ENCODE data around the gene KCNK4.
A peak's percentile ranks its signal among the peaks of the same experiment; 100 is the strongest.
"Not testable (repeated sequence)": the region's sequence is repeated elsewhere in the genome, so short reads cannot be mapped to it uniquely, and the experiment has no call there.

The KCNK4 gene

DNA sequence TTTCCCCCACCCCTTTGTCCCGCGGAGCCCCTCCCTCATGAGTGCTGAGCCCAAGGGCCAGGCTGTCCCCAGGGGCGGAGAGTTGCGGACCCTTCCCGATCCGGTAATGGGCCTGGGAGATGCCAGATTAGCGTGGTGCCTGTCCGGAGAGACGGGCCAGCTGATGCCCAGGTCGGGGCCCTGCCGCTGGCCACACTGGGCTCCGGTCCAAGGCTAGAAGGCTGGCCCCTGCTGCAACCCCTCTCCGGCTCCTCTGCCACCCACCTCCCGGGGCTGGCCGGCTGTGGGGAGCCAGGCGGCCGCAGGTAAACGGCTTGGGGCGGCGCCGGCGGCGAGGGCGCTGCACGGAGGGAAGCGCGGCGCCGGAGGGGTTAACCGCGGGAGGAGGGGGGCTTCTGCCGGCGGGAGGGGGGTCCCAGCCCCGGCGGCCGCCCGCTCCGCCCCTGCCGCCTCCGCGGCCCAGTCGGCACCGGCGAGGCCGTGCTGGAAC, at the start of gene KCNK4:
Gene KCNK4, plus strand, starts transcription at position 41 of the 490 bp plus-strand sequence. CDS start 1,717 bp downstream, outside the sequence.
- no peak for DNase-seq (ENCODE audit: low spot score)

DNA sequence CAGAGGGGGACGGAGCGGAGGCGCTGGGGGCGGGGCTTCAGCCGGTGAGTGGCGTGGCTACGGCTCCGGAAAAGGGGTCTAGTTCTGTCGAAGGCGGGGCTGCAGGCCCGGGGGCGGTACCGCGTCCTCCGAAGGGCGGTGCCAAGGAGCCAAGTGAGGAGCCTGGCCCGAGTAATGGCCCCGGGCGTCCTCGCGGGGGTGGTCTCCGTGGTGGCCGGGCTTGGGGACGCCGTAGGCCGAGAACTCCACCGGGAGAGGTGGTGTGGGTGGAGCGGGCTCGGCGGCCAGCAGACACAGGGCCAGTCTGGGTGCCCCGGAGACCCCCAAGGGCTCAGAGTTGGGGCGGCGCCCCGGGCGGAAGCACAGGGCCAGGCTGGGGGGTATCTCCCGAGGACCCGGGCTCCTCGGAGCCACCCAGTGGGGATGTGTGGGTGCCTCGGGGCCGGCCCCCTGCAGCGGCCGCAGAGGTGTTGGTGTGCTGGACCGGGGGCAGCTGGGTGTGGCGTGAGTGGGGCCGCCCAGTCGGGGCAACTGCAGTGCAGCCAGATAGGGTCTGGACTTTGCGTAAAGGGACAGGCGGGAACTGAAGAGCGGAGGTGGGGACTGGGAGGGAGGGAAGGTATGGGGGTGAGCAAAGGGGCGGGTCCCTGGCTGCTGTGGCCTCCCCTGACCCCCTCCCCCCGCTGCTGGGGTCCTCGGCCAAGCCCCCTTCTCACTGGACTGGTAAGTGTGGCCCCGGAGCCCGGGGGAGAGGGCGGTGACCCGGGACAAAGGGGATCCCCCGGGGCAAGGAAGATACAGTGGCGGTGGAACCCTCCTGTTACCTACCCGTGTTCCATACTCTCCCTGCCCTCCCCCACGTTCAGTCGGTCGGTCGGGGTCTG, 49.4 kb upstream of the KCNK4 start:
- no peak for DNase-seq (ENCODE audit: low spot score)

DNA sequence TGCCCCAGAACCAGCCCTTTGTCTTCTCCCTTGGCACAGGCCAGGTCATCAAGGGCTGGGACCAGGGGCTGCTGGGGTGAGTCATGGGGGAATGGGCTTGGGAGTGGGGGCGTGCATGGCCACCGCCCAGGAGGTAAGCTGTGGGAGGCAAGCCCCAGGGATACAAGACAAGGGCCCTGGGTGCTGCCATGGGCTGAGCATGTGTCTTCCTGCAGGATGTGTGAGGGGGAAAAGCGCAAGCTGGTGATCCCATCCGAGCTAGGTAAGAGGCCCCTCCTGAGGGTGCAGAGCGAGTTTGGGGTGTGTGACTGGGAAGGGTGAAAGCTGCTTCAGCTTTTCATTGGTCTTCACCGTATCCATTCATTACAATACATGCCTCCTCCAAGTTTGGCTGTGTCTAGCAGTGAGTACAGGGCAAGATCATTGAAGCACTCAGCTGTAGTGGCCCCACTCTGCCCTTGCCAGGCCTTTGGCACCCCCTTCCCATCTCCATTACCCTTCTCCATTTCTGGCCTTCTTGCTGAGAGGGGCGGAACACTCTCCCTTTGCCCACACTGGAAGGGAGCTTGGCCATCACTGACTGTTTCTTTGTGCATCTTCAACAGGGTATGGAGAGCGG, 47.8 kb upstream of the KCNK4 start:
- DNase-seq (ENCODE audit: low spot score): no peak

DNA sequence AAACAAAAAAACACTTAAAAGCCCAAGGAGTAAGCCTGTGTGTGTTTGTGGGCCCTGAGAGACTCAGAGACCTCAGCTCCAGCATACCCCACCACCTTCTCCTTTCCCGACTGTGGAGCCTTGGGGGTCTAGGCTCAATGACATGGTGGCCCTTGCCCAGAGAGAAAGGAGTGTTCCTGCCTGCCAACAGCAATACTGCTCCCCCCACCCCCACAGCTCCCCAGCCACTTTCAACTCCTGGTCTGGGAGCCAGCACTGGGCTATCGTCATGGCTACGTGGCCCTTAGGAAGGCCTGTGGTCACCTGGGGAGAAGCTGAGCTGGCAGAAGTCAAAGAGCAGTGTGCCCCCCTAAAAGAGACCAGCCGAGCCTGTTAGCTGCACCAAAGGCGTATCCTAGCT, 47.0 kb upstream of the KCNK4 start:
- DNase-seq (ENCODE audit: low spot score): no peak

DNA sequence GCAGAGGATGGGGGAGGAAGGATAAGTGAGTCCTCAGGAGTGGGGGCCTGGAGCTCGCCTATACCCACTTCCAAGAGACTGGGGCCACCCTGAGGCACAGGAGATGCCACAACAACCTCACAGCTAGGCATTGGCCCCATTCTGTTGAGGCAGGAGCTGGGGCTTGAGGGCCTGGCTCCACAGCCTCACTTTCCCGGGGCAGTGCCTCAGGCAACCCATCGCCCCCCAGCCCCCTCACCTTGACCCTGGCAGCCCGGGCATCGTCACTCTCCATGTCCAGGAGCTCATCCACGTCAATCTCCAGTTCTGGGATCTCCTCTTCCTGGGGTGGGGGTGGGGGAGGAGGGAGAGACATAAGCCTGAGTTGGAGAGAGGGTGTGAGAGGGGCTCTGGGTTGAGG, 46.1 kb upstream of the KCNK4 start:
- no peak for DNase-seq (ENCODE audit: low spot score)

DNA sequence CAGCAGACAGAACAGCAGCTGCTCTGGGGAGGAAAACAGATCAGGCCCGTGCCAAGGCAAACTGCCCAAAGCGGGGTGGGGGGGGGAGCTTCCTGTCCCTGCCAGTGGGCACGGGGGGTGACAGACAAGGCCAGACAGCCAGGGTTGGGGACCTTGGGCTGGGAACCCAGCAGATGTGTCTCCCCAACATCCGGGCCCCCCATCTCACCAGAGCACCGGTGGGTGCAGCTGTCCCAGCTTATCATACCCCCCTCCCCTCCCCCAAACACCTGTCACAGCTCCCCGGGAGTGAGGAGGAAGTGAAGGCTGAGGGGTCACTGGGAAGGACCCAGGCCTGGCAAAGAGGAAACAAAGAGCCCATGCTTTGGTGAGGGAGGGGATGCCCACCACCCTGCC, 45.7 kb upstream of the KCNK4 start:
- DNase-seq (ENCODE audit: low spot score): no peak

DNA sequence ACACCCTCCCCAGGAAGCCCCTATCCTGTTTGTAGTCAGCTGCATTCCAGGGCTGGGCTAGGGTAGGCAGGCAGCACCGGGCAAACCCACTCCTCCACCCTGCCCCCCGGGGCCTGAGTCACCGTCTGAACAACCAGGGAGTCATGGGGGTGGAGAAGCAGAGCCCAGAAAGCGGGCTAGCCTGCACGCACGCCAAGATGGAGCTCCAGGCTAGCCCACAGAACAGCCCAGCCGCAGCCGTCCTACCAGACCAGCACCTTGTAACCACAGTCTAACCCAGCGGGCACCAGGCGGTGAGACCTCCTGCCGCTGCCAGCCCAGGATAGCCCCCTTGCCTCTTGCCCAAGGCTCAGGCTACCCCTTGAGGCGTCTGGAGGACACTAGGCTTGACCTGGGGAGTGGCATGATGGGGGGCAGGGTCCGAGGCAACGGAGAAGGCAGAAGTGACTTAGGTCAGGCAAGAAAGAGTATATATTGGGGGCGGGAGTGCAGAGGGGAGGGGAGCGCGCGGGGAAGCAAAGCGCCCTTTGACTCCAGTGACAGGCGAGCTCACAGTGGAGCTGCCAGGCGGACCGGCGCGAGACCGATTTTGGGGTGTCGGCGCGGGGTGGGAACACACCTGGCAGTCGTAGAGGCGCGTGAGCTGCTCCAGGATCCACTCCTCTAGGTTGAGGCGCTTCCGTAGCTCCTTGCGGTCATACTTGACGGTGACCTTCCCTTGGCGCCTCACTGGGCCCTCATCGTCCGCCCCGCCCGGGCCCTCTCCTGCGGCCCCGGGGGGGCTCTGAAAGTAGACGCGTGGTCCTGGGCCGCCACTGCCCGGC, 45.1 kb upstream of the KCNK4 start:
- DNase-seq (ENCODE audit: low spot score): peak; percentile 84

DNA sequence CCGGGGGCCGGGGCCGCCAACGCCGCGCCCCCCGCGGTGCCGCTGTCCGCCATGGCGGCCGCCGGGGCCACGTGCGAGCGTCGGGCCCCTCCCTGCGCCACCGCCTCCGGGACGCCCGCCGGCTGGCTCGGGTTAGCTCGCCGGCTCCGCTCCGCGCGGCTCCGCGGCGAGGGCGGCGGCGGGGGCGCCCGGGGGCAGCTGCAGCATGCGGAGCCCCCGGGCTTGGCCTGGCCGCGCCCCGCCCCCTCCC, 44.6 kb upstream of the KCNK4 start:
- not testable (repeated sequence) for DNase-seq (ENCODE audit: low spot score)

DNA sequence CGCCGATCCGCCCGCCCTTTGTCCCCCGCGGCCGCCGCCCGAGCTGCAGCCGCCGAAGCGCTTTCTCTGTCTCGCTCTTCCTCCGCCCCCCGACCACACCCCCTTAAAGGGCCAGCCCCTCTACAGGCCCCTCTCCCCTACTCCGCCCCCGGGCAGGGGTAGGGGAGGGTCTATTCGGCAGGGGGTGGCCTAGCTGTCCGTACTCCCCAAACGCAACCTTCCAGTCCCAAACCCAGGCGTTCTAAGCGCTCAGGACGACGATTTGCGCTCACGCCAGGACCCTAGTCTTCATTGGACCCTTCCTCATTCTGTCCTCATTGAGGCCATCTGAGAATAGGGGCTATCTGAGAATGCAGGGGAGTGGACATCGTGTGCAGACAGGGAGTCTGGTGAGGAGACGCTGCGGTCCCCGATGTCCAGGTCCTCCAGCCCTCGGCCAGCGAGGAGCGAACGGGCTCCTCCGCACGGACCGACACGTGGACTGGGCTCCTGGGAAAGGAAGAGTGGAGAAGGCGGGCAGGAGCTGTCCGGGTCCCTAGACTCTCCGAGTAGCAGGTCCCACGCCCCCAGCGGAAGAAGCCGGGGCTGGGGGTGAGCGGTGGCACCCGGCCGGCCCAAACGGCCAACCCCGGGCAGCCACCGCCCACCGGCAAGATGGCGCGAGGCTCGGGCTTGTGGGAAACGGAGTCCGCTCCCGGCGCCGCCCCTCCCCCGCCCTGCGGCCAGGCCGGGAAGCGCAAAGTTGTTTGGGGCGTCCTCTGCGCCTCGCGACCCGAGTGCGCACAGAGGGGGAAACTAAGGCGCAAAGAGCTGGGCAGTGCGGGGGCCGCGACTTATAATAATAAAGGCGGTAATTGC, 44.0 kb upstream of the KCNK4 start, which contains the start of gene PPP1R14B:
Gene PPP1R14B, minus strand, starts transcription at position 73 of the 858 bp plus-strand sequence. CDS start 270 bp downstream, outside the sequence.
- peak; percentile 51 for DNase-seq (ENCODE audit: low spot score)

DNA sequence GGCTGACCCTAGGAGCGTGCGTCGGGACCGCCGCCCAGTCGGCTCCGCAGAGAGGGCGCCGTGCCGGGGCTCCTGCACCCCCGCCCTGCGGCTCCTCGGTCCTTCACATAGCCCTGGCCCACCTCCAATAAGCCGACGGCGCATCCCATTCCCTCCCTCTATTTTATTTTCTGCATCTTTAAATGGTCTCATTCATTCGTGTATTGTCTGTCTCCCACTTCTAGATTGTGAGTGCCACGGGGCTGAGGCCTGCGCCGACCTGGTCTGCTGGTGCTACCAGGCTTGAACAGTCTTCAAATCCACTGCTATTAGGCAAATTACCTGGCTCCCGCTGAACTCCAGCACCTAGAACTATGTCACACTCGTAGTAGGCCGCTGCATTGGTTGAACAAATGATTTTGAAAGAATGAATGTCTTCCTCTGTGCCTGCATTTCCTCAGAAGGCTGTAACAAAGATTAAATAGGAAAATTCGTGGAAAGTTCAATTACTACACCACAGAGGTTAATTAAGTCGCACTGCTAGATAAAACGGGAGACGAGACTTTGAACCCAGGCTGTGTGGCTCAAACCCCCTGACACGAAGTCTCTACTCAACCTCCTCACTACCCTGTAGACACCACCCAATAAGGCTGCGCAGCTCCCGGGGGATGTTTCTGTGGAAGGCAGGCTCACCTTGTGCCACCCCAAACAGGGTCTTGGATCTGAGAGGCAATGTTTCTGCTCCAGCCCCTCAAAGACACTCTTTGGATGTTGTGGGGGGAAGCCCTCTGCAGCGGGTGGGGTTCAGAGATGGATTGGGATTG, 43.2 kb upstream of the KCNK4 start:
- DNase-seq (ENCODE audit: low spot score): no peak

DNA sequence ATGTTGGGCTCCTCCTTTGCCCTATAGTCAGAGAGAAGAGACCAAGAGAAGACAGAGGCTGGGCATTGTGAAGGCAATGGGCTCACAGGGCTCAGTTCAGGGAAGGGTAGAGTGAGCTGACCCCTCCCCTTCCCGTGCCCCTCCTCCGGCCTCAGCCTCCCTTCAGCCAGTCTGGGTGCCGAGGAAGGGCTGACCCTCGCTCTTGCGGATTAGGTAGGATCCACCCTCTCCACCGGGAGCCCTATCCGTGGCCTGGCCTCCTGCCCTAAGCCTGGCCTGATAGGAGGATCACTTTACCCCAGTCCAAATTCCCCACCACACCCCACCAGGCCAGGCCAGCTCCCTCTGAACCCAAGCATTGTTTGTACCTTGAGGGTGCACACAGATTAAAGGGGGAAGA, 42.5 kb upstream of the KCNK4 start:
- DNase-seq (ENCODE audit: low spot score): no peak

DNA sequence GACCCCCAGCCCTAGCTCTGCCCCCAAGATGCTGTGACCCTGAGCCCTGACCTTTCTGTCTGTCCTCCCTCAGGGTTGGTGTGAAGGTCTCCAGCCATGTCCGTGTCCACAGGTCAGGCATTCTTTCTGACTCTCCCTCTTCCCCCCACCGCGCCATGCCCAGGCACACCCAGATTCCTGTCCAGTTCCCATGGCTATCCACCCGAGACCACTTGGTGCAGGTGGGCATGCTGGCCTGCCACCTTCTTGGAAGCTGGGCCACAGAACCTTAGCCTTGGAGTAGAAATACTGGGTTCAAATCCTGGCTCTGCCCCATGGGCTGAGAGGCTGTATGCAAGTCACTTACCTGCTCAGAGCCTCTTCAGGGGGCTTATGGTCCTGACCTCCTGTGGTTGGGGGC, 42.1 kb upstream of the KCNK4 start:
- no peak for DNase-seq (ENCODE audit: low spot score)

DNA sequence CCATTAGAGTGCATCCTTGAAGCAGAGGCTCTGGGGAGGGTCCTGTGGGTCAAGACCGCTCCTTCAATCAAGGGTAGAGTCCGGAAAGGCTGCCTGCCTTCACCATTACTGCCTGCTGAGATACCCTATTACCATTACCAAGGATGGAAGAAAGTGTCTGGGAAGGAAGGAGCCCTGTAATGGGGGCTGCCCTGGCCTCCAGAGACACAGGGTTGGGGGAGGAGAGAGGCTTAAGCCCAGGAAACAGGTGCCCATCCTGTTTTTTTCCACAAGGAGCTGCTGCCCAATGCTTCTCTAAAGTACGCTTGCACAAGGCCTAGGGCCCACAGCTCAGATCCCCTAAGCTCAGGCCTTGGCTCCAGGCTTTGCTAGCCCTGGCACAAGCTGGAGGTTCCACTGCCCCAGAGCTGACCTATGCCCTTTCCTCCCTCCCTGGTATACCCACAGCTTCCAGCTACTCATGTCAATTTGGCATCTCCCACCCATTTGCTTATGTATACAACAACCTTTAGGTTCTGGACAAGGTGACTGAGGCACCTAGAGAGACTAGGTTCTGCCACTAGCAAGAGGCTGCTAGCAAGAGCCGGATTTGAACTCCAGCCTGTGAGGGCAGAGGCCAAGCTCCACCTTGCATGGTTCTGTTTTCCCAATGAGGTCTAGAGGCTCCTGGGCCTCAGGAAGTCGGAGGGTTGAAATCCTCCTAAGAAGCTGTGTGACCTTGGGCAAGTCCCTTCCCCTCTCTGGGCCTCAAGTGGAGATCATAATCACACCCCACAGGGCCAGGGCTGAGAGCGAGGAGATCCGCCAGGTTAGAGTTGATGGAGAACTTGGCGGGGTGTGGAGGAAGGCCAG, 41.3 kb upstream of the KCNK4 start:
- no peak for DNase-seq (ENCODE audit: low spot score)

DNA sequence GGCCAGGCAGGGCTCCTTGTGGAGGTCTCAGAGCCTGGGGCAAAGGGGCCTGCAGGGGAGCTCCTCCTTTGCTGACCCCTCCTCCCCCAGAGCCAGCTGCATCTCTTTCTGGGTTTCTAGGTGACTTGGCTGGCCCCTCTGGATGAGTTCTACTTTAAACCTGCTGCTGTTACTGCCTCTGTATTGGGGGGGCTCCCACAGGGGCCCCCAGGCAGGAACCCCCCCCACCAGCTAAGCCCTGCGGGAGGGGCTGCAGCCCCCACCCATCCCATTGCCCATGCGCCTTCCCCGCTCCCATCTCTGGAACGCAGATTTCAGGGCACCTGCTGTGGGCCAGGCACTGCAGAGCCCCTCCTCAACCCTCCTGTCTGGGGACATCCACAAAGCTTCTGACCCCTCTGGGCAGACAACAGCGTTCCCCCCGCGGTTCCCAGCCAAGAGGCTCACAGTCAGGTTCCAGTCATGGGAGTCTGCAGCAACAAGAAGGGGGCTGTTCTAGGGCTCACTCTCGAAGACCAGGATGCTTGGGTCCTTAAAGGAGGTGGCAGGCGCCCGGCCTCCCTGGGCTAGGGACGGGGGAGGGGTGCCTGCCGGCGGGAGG, 40.6 kb upstream of the KCNK4 start:
- DNase-seq (ENCODE audit: low spot score): no peak

DNA sequence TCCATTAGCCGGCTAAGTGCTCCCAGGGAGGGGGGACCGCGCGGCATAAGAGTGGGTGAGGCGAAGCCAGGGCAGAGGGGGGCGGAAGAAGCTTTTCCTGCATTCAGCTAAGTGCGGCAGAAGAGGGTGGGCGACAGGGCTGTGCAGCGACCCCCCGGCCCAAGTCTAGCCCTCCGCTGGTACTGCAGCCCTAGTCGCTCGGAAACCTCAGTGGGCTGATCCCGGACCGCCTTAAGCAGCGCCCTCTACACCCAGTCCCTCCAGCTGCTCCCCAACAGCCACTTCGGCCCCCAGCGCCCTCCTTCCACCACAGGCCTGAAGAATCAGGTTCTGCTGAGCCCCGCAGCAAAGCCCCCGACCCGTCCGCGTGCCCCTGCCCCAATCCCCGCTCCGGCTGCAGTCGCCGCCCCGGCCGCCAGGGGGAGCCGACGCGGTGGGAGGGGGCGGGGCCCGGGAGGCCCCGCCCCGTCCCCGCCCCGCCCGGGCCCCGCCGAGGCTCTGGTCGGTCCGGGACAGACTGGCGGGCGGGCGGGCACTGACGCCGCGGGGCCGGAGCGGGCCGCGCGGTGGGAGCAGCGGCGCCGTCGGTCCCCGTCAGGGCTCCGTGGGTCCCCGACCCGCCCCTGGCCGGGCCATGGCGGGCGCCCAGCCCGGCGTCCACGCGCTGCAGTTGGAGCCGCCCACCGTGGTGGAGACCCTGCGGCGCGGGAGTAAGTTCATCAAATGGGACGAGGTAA, 39.9 kb upstream of the KCNK4 start, which contains the start of gene PLCB3:
Gene PLCB3, plus strand, starts transcription at position 515 of the 737 bp plus-strand sequence. Its CDS starts 120 bp downstream, at position 635.
- no peak for DNase-seq (ENCODE audit: low spot score)

DNA sequence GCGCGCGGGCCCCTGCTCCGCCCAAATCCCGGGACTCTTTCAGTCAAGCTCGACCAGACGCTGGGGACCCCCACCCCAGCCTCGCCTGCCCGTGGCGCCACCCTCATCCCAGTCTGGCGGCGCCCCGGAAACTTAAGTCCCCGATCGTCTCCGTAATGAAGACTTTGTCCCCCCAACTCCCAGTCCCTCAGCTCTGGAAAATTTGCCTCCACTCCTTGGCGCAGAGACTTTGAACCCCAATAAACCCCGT, 39.4 kb upstream of the KCNK4 start:
- no peak for DNase-seq (ENCODE audit: low spot score)

DNA sequence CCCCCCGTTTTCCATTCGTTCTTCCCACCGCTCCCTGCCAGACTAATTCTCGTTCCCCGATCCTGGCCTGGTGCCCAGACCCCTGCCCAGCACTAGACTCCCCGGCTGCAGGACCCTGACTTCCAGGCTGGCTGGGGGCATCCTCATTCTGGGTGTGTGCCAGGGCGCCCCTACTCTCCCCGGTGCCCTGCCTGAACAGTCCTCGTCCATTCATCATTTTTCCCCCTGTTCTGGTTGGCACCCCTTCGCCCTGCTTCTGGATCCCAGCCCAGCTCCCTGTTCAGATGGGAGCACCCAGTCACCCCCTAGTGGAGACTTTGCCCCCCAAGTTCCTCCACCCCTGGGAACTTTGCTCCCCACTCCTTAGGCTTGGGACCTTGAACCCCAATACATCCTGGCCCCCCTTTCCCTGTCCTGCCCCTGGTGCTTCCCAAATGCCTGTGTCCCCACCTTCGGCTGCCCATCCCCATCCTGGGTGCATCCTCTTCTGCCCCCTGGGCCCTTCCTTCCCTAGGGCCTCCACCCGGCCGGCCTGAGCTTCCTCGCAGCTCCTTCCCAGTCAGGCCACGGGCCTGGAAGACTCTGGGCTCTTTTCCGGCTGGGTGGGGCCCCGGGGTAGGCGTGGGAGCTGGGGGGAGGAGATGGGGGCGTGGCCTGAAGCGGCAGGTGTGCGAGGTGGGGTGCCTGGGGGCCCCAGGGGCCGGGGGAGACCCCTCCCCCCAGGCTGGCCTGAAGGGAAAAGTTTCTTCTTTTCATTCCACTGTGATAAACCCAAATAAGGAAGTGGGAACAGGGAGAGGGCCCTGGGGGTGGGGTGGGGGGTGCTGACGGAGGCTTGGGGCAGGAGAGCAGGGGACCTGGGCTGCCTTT, 38.9 kb upstream of the KCNK4 start:
- DNase-seq (ENCODE audit: low spot score): no peak

DNA sequence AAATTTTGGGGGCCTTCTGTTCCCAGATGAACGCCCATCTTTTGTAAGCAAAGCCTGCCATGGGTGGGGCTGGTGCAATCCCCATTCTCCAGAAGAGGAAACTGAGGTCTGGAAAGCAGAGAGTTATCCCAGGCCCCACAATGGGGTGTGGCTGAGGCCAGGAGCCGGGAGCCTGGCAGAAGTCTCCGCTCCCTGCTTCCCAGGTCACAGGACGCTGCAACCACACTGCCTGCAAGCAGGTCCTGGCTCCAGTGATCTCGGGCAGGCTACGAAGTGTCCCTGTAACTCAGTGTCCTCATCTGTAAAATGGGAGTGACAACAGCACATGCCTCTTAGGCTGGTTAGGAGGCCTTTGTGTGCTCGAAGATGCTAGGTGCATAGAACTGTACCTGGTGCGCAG, 38.1 kb upstream of the KCNK4 start:
- no peak for DNase-seq (ENCODE audit: low spot score)
